GM23248 (cell line): Measurements from ENCODE around the gene MAGEA12. TPM values are rescaled to one million over a fixed set of nuclear protein-coding genes. Genes with fewer than 3 reads are reported as not detected.
"Not testable (repeated sequence)": the region's sequence is repeated elsewhere in the genome, so short reads cannot be mapped to it uniquely, and the experiment has no call there.

Source experiments
- DNase-seq: peaks from one replicate; pipeline ENCODE4 v3.0.0-alpha.2; 2015
- H2AFZ ChIP-seq: fragments of 200-600 bp; sonication (generic); 2 replicates; pipeline ENCODE4 v1.6.1; 2016; ENCODE audit warnings: antibody characterized with exemption
- H3F3A ChIP-seq: fragments of 200-600 bp; sonication (generic); 2 replicates; pipeline ENCODE4 v1.6.1; 2016; ENCODE audit warnings: mild to moderate bottlenecking, antibody characterized with exemption, mixed run types; ENCODE audit not compliant: insufficient read depth
- H3K27ac ChIP-seq: fragments of 200-600 bp; sonication (generic); 2 replicates; pipeline ENCODE4 v1.5.1; 2016; ENCODE audit warnings: mild to moderate bottlenecking
- H3K27me3 ChIP-seq: fragments of 200-600 bp; sonication (generic); replicated peaks from 2 replicates; pipeline ENCODE4 v1.6.1; 2016; ENCODE audit warnings: mild to moderate bottlenecking; ENCODE audit not compliant: insufficient read depth
- H3K36me3 ChIP-seq: fragments of 200-600 bp; sonication (generic); 2 replicates; pipeline ENCODE4 v1.6.1; 2016; ENCODE audit warnings: low read depth, mild to moderate bottlenecking
- H3K4me1 ChIP-seq: fragments of 200-600 bp; sonication (generic); 2 replicates; pipeline ENCODE4 v1.6.1; 2016; ENCODE audit warnings: mild to moderate bottlenecking; ENCODE audit not compliant: insufficient read depth
- H3K4me2 ChIP-seq: fragments of 200-600 bp; sonication (generic); one replicate; pipeline ENCODE4 v1.6.1; 2016; ENCODE audit warnings: mild to moderate bottlenecking; ENCODE audit not compliant: unreplicated experiment
- H3K4me3 ChIP-seq: fragments of 200-600 bp; sonication (generic); 2 replicates; pipeline ENCODE4 v1.5.1; 2016; ENCODE audit warnings: mild to moderate bottlenecking
- H3K79me2 ChIP-seq: fragments of 200-600 bp; sonication (generic); 2 replicates; pipeline ENCODE4 v1.6.1; 2016; ENCODE audit warnings: mild to moderate bottlenecking; ENCODE audit not compliant: insufficient read depth
- H3K9ac ChIP-seq: fragments of 200-600 bp; sonication (generic); 2 replicates; pipeline ENCODE4 v1.6.1; 2016; ENCODE audit warnings: mild to moderate bottlenecking
- H3K9me2 ChIP-seq: fragments of 200-600 bp; sonication (generic); 2 replicates; pipeline ENCODE4 v1.6.1; 2016; ENCODE audit warnings: mixed run types, mild to moderate bottlenecking, moderate library complexity; ENCODE audit not compliant: insufficient read depth
- H3K9me3 ChIP-seq: fragments of 200-600 bp; sonication (generic); one replicate; pipeline ENCODE4 v1.6.1; 2017; ENCODE audit warnings: low read depth
- H4K20me1 ChIP-seq: fragments of 200-600 bp; sonication (generic); 2 replicates; pipeline ENCODE4 v1.6.0; 2016; ENCODE audit not compliant: insufficient read depth
- EZH2 ChIP-seq: fragments of 200-600 bp; sonication (generic); IDR thresholded peaks from 2 replicates; pipeline ENCODE4 v1.6.1; 2018; ENCODE audit warnings: antibody characterized with exemption, mild to moderate bottlenecking; ENCODE audit not compliant: insufficient read depth, poor library complexity, severe bottlenecking
- EZH2phosphoT487 ChIP-seq: fragments of 200-600 bp; sonication (generic); IDR thresholded peaks from 2 replicates; pipeline ENCODE4 v1.6.1; 2018; ENCODE audit warnings: antibody characterized with exemption, moderate library complexity, mild to moderate bottlenecking, low read depth; ENCODE audit not compliant: insufficient read depth
- WGBS, 2 experiments: methylation state at CpG; one replicate each; pipeline ENCODE4 v1.1.6; 2015 to 2017; ENCODE audit warnings: low lambda C conversion rate in 2 of 2, low coverage in 1 of 2; ENCODE audit errors: missing lambda C conversion rate in 2 of 2; 5-methylcytosine and 5-hydroxymethylcytosine counted together
- in situ Hi-C: fragments of 300-500 bp; cut with MboI; formaldehyde crosslinking; loops from 2 replicates; pipeline ENCODE4 v1.15.0; 2020
- polyA plus RNA-seq: library from polyadenylated mRNA; unstranded; fragments of >200 nt; fragmentation: Nextera tagmentation; extraction: Ambion mirVana; gene quantifications from 2 replicates; pipeline ENCODE4 v1.2.1, GENCODE V29; 2016
- total RNA-seq: library from RNA; depleted of rRNA; stranded (reverse); fragments of >200 nt; shearing (Covaris generic); gene quantifications from 2 replicates; pipeline ENCODE4 v1.2.3, GENCODE V29; 2014

The MAGEA12 gene
- total and polyA plus RNA-seq, 2 experiments from 2014 or later: 0.18 to 0.54 TPM

- H3K36me3 ChIP-seq, H4K20me1 ChIP-seq, H3K79me2 ChIP-seq, H3K4me2 ChIP-seq, H3K9me2 ChIP-seq, H2AFZ ChIP-seq, H3F3A ChIP-seq, H3K4me1 ChIP-seq, DNase-seq, H3K4me3 ChIP-seq, H3K27ac ChIP-seq, H3K9me3 ChIP-seq, H3K27me3 ChIP-seq, in situ Hi-C loops, H3K9ac ChIP-seq: not testable (repeated sequence)
- no CpG with 5 or more reads among the region's 35 CpGs for WGBS, 2 experiments
Observed at GRCh38 chrX:152713815-152714787, 19.5 kb upstream of the MAGEA12 start, which contains the start of gene MAGEA2B. MAGEA2B (plus strand) TSS chrX:152714628; CDS start chrX:152717107, 2,479 bp downstream.

- Histone ChIP-seq H3K36me3 (no peaks in the 10 kb centered on the region), H3K4me3 (no peak overlapping the region), H3K79me2 (no peaks in the 10 kb centered on the region), H3K9me3 (no peaks in the 10 kb centered on the region), H3K27me3 (no peaks in the 10 kb centered on the region), H3K9ac (no peak overlapping the region), H3F3A (no peaks in the 10 kb centered on the region), H3K4me2 (no peak overlapping the region), H2AFZ (no peak overlapping the region), H4K20me1 (no peaks in the 10 kb centered on the region), H3K27ac (no peak overlapping the region), H3K9me2 (no peaks in the 10 kb centered on the region), H3K4me1 (no peaks in the 10 kb centered on the region)
- in situ Hi-C loops: no loop called here
- WGBS, 2 experiments: 13 to 14% methylated on average over 5 to 7 of the region's 7 CpGs
- TF ChIP-seq EZH2 (no peak), EZH2phosphoT487 (no peak)
- DNase-seq: no peak
Observed at GRCh38 chrX:152725409-152725808, 8.1 kb upstream of the MAGEA12 start.

GRCh38 chrX:152734143-152734858 is 744 bp downstream of the MAGEA12 start:
- H3K36me3 ChIP-seq, in situ Hi-C loops, H3K27ac ChIP-seq, DNase-seq, H3K4me2 ChIP-seq, H3K9me3 ChIP-seq, H3K27me3 ChIP-seq, H4K20me1 ChIP-seq, H3K79me2 ChIP-seq, H2AFZ ChIP-seq, H3K9ac ChIP-seq, H3K4me3 ChIP-seq, H3F3A ChIP-seq, H3K9me2 ChIP-seq, H3K4me1 ChIP-seq: not testable (repeated sequence)
- WGBS, 2 experiments: 72 to 76% methylated on average over 12 to 19 of the region's 22 CpGs

- no peak for DNase-seq
- H3K36me3 ChIP-seq: no peaks in the 10 kb centered on the region
- H3K9ac ChIP-seq: no peak overlapping the region
- H3K9me3 ChIP-seq: no peaks in the 10 kb centered on the region
- no peak overlapping the region for H3K4me2 ChIP-seq
- TF ChIP-seq EZH2 (no peak), EZH2phosphoT487 (no peak)
- no peaks in the 10 kb centered on the region for H3K27me3 ChIP-seq
- H3K4me3 ChIP-seq: no peak overlapping the region
- H4K20me1 ChIP-seq: no peaks in the 10 kb centered on the region
- no peaks in the 10 kb centered on the region for H3F3A ChIP-seq
- 9 to 21% methylated on average over 2 of the region's 2 CpGs for WGBS, 2 experiments
- H2AFZ ChIP-seq: no peak overlapping the region
- no peaks in the 10 kb centered on the region for H3K4me1 ChIP-seq
- in situ Hi-C loops: no loop called here
- H3K9me2 ChIP-seq: no peaks in the 10 kb centered on the region
- no peaks in the 10 kb centered on the region for H3K79me2 ChIP-seq
- H3K27ac ChIP-seq: no peak overlapping the region
Observed at GRCh38 chrX:152735101-152735500, 1.5 kb downstream of the MAGEA12 start.
